Raji (cell line): Measurements from ENCODE around the gene HSD11B1.

Experiments used
- POLR2A ChIP-seq: IDR thresholded peaks from 2 replicates; pipeline ENCODE4 v1.6.1; 2011; ENCODE audit warnings: low read depth, low read length, control low read depth; ENCODE audit not compliant: insufficient read depth

The HSD11B1 gene

DNA sequence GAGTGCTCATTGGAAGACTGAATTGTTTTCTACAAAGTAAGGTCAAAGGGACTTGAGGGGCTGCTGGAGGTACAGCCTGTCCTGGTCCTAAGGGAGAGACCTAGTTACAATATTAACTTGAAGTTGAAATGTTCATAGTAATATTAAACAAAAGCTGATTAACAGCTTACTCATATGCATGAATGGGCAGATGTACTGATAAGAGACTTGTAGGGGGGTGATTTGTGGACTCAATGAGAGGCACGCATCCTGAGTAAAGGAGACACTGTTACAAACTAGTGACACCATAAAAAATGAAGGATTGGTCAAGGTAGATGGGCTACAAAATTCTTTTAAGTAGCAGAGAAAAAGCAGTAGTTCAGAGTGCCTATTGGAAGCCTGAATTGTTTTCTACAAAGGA lies 2.7 kb downstream of the HSD11B1 start:
- TF ChIP-seq POLR2A: no peak

DNA sequence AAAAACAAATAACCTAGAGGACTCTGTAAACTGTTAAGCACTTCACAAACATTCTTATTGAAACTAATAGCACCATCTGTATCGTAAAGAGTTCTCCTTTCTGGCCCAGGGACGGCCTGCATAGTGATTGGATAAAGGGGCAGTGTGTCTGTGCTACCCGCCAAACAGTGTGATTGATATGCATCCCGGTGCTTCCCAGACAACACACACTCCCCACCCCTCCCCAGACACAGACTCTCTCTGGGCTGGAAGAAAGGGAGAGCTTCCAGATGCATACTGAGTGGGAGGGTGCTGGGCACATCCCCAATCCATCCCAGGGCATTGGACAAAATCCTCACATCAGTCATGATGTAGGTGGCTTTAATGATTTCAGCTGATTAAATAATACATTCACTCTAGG lies 3.7 kb downstream of the HSD11B1 start:
- TF ChIP-seq POLR2A: no peak

DNA sequence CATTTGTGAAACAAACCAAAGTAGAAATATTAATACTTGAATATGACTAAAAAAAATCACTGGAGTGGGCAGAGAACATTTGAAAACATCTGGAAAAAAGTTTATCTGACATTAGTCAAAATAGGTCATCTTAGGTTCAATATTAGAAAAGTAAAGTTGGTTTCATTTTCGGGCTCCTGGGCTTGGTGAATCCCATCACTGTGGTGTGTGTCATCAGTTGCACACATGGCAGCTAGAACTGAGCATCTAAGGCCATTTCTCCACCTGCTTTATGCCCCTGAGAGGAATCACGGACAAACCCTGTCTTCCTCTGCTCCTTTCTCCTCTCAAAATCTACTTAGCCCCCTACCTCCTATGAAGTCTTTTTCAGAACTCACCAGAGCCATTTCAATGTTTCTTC lies 5.4 kb downstream of the HSD11B1 start:
- TF ChIP-seq POLR2A: no peak

DNA sequence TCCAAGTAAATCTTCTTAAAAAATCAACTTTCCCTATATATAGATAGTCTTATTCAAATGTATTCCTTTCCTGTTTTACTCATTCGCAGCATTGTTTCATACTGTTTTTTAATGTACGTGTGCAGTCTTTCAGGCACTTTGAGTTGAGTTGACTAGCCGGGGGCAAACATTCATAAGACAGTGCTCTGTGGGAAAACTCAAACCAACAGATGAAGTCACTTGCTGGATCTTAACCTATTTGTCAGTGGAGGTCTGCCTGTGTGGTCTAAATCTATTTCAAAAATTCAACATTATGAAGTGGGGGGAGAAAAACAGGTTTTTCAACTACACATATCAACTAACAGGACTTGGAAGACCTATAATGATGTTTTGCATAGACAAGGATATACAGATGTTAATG lies 6.2 kb downstream of the HSD11B1 start:
- TF ChIP-seq POLR2A: no peak

DNA sequence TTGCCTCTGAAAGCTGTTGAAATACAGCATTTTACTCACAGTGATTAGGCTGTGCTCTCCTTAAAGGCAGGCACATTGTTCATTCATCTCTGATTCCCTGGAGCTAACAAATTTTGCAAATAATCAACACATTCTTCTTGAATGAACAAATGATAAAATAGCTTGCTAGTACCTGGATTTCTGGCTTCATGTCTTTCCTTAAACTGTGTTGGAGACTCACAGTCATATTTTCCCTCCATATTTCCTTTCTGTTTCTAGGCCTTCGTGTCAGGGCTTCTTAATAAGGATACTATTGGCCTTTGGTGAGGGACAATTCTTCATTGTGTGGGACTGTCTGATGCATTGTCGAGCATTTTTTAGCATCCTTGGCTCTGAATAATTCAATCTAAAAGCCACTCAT lies 9.7 kb downstream of the HSD11B1 start:
- no peak for TF ChIP-seq POLR2A

DNA sequence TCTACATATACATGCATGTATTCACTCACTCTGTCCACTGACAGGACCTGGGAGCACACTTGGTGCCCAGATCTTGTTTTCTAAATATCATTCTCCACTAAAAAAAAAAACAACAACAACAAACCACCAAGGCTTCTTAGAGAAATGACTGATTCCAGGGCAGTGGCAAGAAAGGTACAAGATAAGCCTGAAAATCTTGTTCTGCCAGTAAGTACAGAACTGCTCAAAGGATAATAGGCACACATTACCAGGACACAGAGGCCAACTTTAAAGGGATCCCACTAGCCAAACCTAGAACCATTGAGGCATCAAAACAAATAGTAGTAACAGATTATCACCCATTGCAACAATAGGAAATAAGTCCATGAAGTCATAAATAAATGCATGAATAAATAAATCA lies 10.7 kb downstream of the HSD11B1 start:
- no peak for TF ChIP-seq POLR2A

DNA sequence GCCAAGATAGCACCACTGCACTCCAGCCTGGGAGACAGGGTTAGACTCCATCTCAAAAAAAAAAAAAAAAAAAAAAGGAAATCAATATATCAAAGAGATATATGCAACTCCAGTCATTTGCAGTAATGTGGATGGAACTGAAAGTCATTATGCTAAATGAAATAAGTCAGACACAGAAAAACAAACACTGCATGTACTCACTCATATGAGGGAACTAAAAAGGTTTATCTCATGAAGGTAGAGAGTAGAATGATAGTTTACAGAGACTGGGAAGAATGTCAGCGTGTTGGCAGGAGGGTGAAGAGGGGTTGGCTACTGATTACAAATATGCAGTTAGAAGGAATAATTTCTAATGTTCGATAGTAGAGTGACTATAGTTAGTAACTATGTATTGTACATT lies 13.2 kb downstream of the HSD11B1 start:
- TF ChIP-seq POLR2A: no peak

DNA sequence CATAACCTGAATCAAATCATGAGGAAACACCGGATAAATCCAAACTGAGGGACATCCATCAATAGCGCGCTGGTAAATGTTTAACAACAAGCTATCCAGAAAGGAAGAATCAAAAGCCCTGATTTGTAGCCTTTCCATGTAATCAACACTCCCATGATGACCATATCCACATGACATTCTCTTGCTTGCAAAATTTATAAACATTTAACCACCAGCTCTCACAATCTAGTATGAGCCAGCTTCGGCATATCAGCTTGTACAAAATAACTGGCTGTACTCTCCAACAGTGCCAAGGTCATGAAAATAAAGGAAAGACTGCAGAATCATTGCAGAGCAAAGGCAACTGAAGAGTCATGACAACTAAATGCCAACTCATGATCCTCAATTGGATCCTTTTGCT lies 15.7 kb downstream of the HSD11B1 start:
- no peak for TF ChIP-seq POLR2A

DNA sequence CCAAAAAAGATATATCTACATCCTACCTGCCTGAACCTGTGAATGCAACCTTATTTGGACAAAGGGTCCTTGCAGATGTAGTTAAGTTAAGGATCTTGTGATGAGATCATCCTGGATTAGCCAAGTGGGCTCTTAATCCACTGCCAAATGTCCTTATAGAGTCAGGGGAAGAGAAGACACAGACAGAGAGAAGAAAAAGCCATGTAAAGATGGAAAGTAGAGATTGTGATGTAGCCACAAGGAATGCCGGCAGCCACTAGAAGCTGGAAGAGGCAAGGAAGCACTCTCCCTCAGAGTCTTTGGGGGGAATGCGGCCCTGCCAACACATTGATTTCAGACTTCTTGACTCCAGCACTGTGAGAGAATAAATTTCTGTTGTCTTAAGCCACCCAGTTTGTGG lies 16.2 kb downstream of the HSD11B1 start:
- no peak for TF ChIP-seq POLR2A

DNA sequence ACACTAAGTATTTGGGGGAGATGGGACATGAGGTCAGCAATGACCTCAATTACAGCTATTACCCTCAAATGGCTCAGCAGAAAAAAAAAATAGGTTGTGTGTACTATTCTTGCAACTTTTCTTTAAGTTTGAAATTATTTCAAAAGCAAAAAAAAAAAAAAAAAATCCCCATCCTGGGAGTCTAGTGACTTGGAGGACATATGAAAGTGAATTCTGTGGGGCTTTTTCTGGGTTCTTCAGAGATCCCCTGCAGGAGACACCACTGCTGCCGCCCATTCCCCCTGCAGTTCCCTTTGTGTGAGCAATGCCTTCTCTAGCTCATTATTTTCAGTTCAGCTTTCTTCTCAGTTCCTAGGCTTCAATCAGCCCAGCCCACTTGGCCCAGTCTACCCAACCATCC lies 16.7 kb downstream of the HSD11B1 start:
- no peak for TF ChIP-seq POLR2A

DNA sequence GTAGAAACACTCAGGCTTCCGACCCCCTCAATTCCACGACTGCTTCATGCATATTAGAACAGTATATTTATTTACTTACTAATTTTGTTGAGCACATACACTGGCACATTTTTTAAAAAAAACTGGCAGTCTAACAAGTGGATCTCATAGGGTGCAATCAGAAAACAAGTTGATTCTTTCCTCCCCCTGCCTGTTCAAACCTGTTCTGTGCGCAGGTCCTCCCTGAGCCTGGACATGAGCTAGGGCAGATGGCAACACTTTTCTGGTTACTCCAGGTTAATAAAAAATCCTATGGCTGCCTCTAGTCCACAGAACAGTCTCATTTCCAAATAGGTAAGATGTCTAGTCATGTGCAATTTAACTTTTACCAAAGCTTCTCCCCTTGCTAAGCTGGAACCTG lies 18.6 kb downstream of the HSD11B1 start:
- no peak for TF ChIP-seq POLR2A

DNA sequence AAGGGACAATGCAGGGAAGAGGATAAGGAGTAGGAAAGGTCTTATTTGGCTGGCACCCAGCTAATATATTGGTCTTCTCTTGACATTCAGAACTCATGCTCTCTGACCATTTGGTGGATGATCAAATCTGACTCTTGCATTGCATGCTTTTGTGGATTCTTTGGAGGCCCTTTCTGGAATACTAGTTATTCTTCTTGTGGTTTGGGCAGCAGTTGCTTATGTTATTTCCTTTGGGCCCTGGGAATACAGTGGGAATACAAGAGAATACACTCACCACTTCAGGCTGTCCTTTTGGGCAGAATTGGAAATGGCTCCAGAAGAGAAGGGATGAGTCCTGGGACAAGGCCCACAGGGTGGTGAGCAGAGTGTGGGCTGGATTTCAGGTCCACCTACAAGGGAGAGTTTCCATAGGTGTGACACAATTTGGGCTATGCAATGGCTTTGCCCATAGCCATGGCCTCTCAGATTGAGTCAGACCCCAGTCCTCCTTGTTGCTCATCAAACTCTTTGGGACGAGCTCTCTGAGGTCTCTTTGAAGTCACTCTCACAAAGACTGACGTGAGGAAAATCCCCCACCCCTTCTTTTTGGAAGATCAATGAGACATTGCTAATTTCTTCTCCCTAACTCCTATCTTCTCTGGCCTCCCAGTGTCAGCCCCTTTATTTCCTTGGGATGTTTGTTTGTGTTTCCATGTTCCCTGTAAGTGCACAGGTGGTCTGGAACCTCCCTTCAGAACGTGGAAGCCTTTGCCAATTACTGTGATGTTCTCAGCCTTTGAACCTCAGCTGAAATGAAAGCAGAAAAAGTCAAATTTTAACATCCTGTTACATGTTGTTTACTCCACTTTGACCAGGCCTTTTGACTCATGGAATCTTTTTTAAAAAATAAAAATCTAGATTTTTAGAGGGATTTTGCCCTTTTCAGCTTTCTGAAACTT lies 19.4 kb downstream of the HSD11B1 start:
- TF ChIP-seq POLR2A: no peak

DNA sequence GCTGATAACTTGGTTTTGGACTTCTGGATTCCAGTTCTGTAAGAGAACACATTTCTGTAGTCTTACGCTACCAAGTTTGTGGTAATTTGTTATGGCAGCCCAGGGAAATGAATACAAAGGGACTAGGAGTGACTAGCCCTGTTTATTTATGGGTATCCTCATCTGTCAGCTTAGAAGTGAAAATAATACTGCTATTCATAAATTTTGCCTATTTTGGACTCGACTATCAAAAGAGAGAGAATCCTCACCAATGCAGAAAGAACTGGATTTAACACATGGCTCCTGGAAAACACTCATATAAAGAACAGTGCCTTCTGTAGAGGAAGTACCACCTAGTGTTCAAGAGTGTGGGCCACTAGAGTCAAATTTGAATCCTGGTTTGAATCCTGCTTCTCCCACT lies 22.6 kb downstream of the HSD11B1 start:
- TF ChIP-seq POLR2A: no peak

DNA sequence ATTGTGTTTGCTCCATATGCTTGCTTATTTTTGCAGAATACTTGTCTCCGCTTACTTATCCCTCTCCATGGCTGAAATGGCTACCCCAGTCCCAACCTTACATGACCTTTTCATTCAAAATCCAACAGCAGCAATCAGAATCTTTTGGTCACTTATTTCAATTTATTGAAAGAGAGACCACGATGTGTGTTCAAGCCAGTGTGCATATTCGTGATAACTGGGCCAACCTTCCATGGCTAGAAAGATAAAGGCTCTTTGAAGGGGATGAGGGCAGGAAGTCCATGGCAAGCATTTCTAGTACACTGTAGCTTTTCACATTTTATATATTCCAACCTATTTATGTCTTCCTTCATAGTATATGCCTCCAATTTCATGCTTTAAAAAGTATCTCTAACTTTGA lies 23.1 kb downstream of the HSD11B1 start:
- no peak for TF ChIP-seq POLR2A

DNA sequence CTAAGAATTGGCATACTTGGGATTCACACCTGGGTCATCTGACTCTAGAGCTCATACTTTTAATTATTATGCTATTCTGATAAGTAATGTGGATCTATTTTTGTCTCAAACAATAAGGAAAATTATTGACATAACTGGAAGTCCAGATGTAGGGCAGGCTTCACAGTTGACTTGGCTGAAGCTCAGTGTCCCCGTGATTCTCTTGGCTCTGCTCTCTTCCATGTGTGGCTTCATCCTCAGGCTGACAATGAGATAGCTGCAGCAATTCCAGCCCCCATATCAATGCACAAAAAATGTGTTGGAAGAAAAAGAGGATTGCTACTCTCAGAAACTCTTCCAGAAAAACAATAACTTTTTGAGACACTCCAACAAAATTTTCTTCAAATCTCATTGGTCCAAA lies 23.8 kb downstream of the HSD11B1 start:
- TF ChIP-seq POLR2A: no peak

DNA sequence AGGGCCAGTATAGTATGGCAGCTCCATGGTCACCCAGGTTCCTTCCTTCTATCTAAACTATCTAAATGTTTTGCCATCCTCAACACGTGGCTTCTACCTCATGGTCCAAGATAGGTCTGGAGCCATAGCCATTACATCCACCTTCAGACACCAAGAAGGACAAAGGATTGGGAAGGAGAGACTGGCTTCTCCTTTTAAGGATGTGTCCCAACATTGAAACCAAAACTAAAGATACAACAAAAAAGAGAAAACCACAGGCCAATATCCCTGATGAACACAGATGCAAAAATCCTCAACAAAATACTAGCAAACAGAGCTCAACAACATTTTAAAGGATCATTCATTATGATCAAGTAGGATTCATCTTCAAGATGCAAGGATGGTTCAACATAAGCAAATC lies 24.8 kb downstream of the HSD11B1 start:
- no peak for TF ChIP-seq POLR2A

DNA sequence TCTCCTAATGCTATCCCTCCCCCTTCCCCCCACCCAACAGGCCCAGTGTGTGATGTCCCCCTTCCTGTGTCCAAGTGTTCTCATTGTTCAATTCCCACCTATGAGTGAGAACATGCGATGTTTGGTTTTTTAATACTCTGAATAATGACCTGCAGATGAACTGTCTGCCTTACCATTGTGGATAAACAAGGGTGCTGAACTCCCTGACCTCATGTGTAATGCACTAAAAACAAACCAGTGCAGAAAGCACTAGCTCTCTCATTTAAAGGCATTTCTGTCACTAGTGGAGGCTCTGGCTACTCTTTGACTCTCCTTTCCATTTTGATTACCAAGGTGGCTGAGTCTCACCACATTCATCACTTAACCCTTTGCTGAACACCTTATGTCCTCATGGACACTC lies 28.1 kb downstream of the HSD11B1 start:
- TF ChIP-seq POLR2A: no peak

DNA sequence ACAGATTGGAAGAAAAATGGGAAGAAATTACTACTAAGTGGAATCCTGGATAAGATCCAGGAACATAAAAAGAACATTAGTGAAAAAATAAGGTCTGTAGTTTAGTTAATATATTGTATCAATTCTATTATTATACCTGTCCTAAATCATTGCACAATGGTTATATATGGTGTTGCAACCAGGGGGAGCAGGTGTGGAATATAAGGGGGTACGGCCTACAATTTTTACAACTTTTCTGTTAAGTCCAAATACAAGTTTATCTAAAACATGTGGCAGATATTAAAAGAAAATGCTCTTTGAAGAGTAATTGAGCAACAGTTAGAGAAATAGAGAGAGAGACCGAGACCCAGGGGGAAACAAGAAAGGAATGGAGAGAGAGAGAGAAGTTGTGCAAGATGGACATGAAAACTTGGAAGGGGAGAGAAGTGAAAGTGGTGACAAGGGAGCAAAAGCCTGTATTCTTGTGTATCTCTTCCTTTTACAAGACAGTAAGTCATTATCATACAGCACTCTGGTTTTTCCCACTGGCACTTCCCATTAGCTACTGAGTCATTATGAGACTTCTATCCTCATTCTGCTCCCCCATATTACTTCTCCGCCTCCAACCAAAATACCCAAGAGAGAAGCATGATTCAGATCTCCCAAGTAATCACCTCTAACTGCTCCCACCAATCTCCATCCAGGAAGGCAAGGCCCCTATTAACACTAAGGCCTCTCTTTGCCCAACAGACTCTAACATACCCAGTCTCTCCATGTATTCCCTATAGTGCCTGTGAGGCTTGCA lies 29.0 kb downstream of the HSD11B1 start:
- no peak for TF ChIP-seq POLR2A
